HepG2 (cell line): Measurements from ENCODE around the gene USH2A. TPM values are rescaled to one million over a fixed set of nuclear protein-coding genes. Genes with fewer than 3 reads are reported as not detected.

Experiments used
- ATAC-seq: fragments of 200-7000 bp; cut with Tn5 transposase; 3 replicates; pipeline ENCODE4 v1.9.1; 2020; ENCODE audit warnings: mild to moderate bottlenecking, moderate library complexity
- BruUV-seq: library from RNA; stranded (reverse); fragments of 400-500 nt; replicated peaks from 2 replicates; lab custom pipeline; 2021; lab: Mats Ljungman, UMichigan
- CTCF ChIA-PET: fragments of 300-600 bp; formaldehyde crosslinking; extraction: SDS; loops from one replicate; lab custom pipeline; 2021; ENCODE audit warnings: low total read pairs, inconsistent platforms, low intra/inter-chr PET ratio; lab: Yijun Ruan, JAX
- POLR2A ChIA-PET: fragments of 350-600 bp; sonication (Branson Sonifier 250); formaldehyde crosslinking; loops from one replicate; lab custom pipeline; 2020; ENCODE audit warnings: antibody characterized with exemption, inconsistent platforms; lab: Yijun Ruan, JAX
- DNase-seq: peaks from one replicate; pipeline ENCODE4 v3.0.0-alpha.2; 2015; ENCODE audit warnings: low spot score
- FAIRE-seq: peaks from 3 replicates; lab custom pipeline; 2011; peaks lifted over from hg19 to GRCh38; lab: Jason Lieb, UNC
- H2AFZ ChIP-seq: one replicate; pipeline ENCODE4 v1.6.1; 2011; ENCODE audit warnings: low read length, inconsistent platforms
- H3K27ac ChIP-seq: fragments of 300-600 bp; 3 replicates; pipeline ENCODE4 v1.8.0; 2011; ENCODE audit warnings: mixed run types, mild to moderate bottlenecking, mixed read lengths, low read length, inconsistent platforms; ENCODE audit not compliant: insufficient read depth; ENCODE audit errors: extremely low read length
- H3K27me3 ChIP-seq, 2 experiments: fragments of 200-600 bp in 1 of 2; 2 replicates in 1 of 2; 3 replicates in 1 of 2; pipeline versions ENCODE4 v1.6.0 to v1.8.0; 2011; ENCODE audit warnings: low read length in 2 of 2, mild to moderate bottlenecking in 2 of 2, moderate library complexity in 2 of 2, inconsistent platforms in 1 of 2; ENCODE audit not compliant: insufficient read depth in 2 of 2, control insufficient read depth in 1 of 2
- H3K36me3 ChIP-seq, 2 experiments: fragments of 200-600 bp in 1 of 2; replicated peaks in 1 of 2; 2 replicates in 1 of 2; 3 replicates in 1 of 2; pipeline versions ENCODE4 v1.5.1 to v1.8.0; 2011; ENCODE audit warnings: low read length in 2 of 2, inconsistent platforms in 1 of 2; ENCODE audit not compliant: insufficient read depth in 2 of 2, control insufficient read depth in 1 of 2
- H3K4me1 ChIP-seq: 2 replicates; pipeline ENCODE4 v1.5.1; 2012; ENCODE audit warnings: low read length, inconsistent platforms; ENCODE audit not compliant: insufficient read depth
- H3K4me2 ChIP-seq: 2 replicates; pipeline ENCODE4 v1.6.0; 2011; ENCODE audit warnings: low read depth, low read length, inconsistent platforms
- H3K4me3 ChIP-seq, 3 experiments: fragments of 200-600 bp in 1 of 3; sonication (generic), shearing (Covaris generic) in 1 of 3; replicated peaks in 1 of 3; 2 replicates each; pipeline ENCODE4 v1.5.1; 2011 to 2016; ENCODE audit warnings: low read length in 3 of 3, inconsistent platforms in 2 of 3, low read depth in 2 of 3, mild to moderate bottlenecking in 2 of 3, control low read depth in 1 of 3, mixed read lengths in 1 of 3; ENCODE audit not compliant: insufficient read depth in 1 of 3
- H3K79me2 ChIP-seq: one replicate; pipeline ENCODE4 v1.6.1; 2011; ENCODE audit warnings: low read length, inconsistent platforms; ENCODE audit not compliant: insufficient read depth
- H3K9ac ChIP-seq: 2 replicates; pipeline ENCODE4 v1.6.0; 2011; ENCODE audit warnings: mild to moderate bottlenecking, low read depth, low read length, inconsistent platforms; ENCODE audit not compliant: insufficient read depth
- H3K9me3 ChIP-seq: 2 replicates; pipeline ENCODE4 v1.5.1; 2012; ENCODE audit warnings: mild to moderate bottlenecking, low read length
- H4K20me1 ChIP-seq: 2 replicates; pipeline ENCODE4 v1.6.0; 2011; ENCODE audit warnings: inconsistent platforms, mild to moderate bottlenecking, low read length, moderate library complexity; ENCODE audit not compliant: insufficient read depth
- CCAR2 ChIP-seq: fragments of 200-400 bp; formaldehyde crosslinking; optimal IDR thresholded peaks from 2 replicates; pipeline ENCODE3; 2018; ENCODE audit warnings: low read depth, mild to moderate bottlenecking, low read length, moderate library complexity
- CREBL2 ChIP-seq: sonication (generic); formaldehyde crosslinking; IDR thresholded peaks from 2 replicates; pipeline ENCODE4 v1.8.1; 2023; ENCODE audit warnings: missing genetic modification reagents, mild to moderate bottlenecking, borderline replicate concordance
- DBP ChIP-seq: sonication (generic); formaldehyde crosslinking; IDR thresholded peaks from 2 replicates; pipeline ENCODE4 v1.4.0; 2020; ENCODE audit warnings: missing genetic modification reagents; ENCODE audit errors: not compliant biosample characterization
- ETS1 ChIP-seq: sonication (generic); formaldehyde crosslinking; IDR thresholded peaks from 2 replicates; pipeline ENCODE4 v1.4.0; 2020; ENCODE audit warnings: missing genetic modification reagents
- FOXM1 ChIP-seq: sonication (generic); formaldehyde crosslinking; IDR thresholded peaks from 2 replicates; pipeline ENCODE4 v1.5.0; 2020; ENCODE audit warnings: missing genetic modification reagents
- MIER3 ChIP-seq: IDR thresholded peaks from 2 replicates; pipeline ENCODE4 v1.6.1; 2016; ENCODE audit warnings: missing compliant biosample characterization, borderline replicate concordance
- TFDP1 ChIP-seq: IDR thresholded peaks from 2 replicates; pipeline ENCODE4 v1.6.1; 2016; ENCODE audit warnings: missing compliant biosample characterization, missing genetic modification reagents, borderline replicate concordance
- ZBTB26 ChIP-seq: IDR thresholded peaks from 2 replicates; pipeline ENCODE4 v1.6.1; 2016; ENCODE audit warnings: missing compliant biosample characterization, missing genetic modification reagents, borderline replicate concordance
- ZBTB33 ChIP-seq: sonication (generic); formaldehyde crosslinking; IDR thresholded peaks from 2 replicates; pipeline ENCODE4 v1.4.0; 2020; ENCODE audit warnings: missing genetic modification reagents
- ZNF713 ChIP-seq: sonication (generic); formaldehyde crosslinking; IDR thresholded peaks from 2 replicates; pipeline ENCODE4 v1.4.0; 2020; ENCODE audit warnings: mild to moderate bottlenecking, missing genetic modification reagents
- ZNF724P ChIP-seq: sonication (generic); formaldehyde crosslinking; IDR thresholded peaks from 2 replicates; pipeline ENCODE4 v1.8.0; 2022; ENCODE audit warnings: missing genetic modification reagents, borderline replicate concordance
- WGBS: methylation state at CpG from one replicate; pipeline ENCODE4 v1.1.6; 2017; ENCODE audit warnings: low lambda C conversion rate; 5-methylcytosine and 5-hydroxymethylcytosine counted together
- in situ Hi-C: cut with HindIII; loops from 2 replicates; pipeline ENCODE4 v1.10.0; 2017; ENCODE audit warnings: low pct_unique_long_range_greater_than_20kb; ENCODE audit not compliant: extremely low pct_ligation_motif_present
- intact Hi-C: fragments of 100-400 bp; cut with micrococcal nuclease; formaldehyde crosslinking; loops from one replicate; pipeline ENCODE4 v1.10.0; 2022; ENCODE audit not compliant: unreplicated experiment
- polyA plus RNA-seq, 8 experiments: library from polyadenylated mRNA; depleted of rRNA in 3 of 8; stranded (reverse) in 7 of 8; unstranded in 1 of 8; fragments of >200 nt; fragmentation: Illumina TruSeq in 4 of 8; extraction: Trizol in 4 of 8; gene quantifications; 2 replicates each; pipeline versions ENCODE4 v1.2.1 to v1.2.3, GENCODE V29; 2011 to 2016; ENCODE audit warnings: low read depth in 4 of 8, missing spikeins in 1 of 8, mixed read lengths in 1 of 8; ENCODE audit not compliant: insufficient read depth in 1 of 8
- total RNA-seq, 5 experiments: library from RNA; depleted of rRNA; stranded (reverse); fragments of >200 nt; fragmentation: Illumina TruSeq; extraction: Trizol; gene quantifications; 2 replicates each; pipeline ENCODE4 v1.2.3, GENCODE V29; 2016; ENCODE audit warnings: low read depth in 1 of 5
- TF ChIP-seq, protein P1 (sequence below): sonication (generic); formaldehyde crosslinking; IDR thresholded peaks from 2 replicates; pipeline ENCODE4 v1.4.0; 2020; ENCODE audit warnings: low read depth, mild to moderate bottlenecking, missing genetic modification reagents

Gene USH2A
- total and polyA plus RNA-seq, 2 of the 13 experiments (the other 11 are each of a cell fraction or from before 2014, with no cell fraction given) = 0.02 TPM; not detected in 1

DNA sequence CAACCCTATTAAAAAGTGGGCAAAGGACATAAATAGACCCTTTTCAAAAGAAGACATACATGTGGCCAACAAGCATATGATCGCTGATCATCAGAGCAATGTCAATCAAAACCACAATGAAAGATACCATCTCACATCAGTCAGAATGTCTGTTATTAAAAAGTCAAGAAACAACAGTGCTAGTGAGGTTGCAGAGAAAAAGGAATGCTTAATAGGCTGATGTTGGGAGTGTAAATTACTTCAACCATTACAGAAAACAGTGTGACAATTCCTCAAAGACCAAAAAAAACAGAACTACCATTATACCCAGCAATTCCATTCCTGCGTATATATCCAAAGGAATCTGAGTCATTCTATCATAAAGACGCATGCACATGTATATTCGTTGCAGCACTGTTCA, 13.2 kb downstream of the USH2A start:
- H3K27ac ChIP-seq = no peak overlapping the region
- no peak overlapping the region for H3K9ac ChIP-seq
- 10% methylated on average over 4 of the region's 4 CpGs for WGBS
- no peaks in the 10 kb centered on the region for H3K36me3 ChIP-seq
- BruUV-seq = no TSS peak
- no peak for ATAC-seq
- H3K4me1 ChIP-seq = no peaks in the 10 kb centered on the region
- intact Hi-C loops (no loop called here), in situ Hi-C loops (no loop called here)
- H3K27me3 ChIP-seq = no peaks in the 10 kb centered on the region
- no peak for FAIRE-seq
- DNase-seq = no peak
- H3K79me2 ChIP-seq = no peaks in the 10 kb centered on the region
- no peaks in the 10 kb centered on the region for H3K9me3 ChIP-seq
- no peaks in the 10 kb centered on the region for H4K20me1 ChIP-seq
- H3K4me2 ChIP-seq = no peak overlapping the region
- no peak overlapping the region for H3K4me3 ChIP-seq
- POLR2A ChIA-PET = no interaction called here
- H2AFZ ChIP-seq = no peak overlapping the region
- CTCF ChIA-PET = no interaction called here
- TF ChIP-seq DBP (CRISPR knock-in tag) (no peak), CCAR2 (no peak), TFDP1 (CRISPR knock-in tag) (no peak), FOXM1 (CRISPR knock-in tag) (no peak), ETS1 (CRISPR knock-in tag) (no peak), ZBTB33 (CRISPR knock-in tag) (no peak), ZBTB26 (CRISPR knock-in tag) (no peak), MIER3 (CRISPR knock-in tag) (no peak), CREBL2 (CRISPR knock-in tag) (no peak), ZNF724P (CRISPR knock-in tag) (no peak), ZNF713 (no peak)
- TF ChIP-seq, protein P1, sequence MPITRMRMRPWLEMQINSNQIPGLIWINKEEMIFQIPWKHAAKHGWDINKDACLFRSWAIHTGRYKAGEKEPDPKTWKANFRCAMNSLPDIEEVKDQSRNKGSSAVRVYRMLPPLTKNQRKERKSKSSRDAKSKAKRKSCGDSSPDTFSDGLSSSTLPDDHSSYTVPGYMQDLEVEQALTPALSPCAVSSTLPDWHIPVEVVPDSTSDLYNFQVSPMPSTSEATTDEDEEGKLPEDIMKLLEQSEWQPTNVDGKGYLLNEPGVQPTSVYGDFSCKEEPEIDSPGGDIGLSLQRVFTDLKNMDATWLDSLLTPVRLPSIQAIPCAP (CRISPR knock-in tag) = no peak
